Suprapubic skin (tissue), 4 donors: ENCODE measurements around the gene DNAAF9. TPM values are rescaled to one million over a fixed set of nuclear protein-coding genes. Genes with fewer than 3 reads are reported as not detected.
"Not testable (repeated sequence)": the region's sequence is repeated elsewhere in the genome, so short reads cannot be mapped to it uniquely, and the experiment has no call there.

Source experiments
- DNase-seq, 2 donors: peaks; one replicate each; pipeline ENCODE4 v3.0.0-alpha.2; 2019; ENCODE audit warnings: low spot score in 2 of 2
- H3K27ac ChIP-seq: fragments of 200-600 bp; sonication (generic); one replicate; pipeline ENCODE4 v1.5.1; 2019
- H3K27me3 ChIP-seq: fragments of 200-600 bp; sonication (generic); one replicate; pipeline ENCODE4 v1.5.1; 2019
- H3K36me3 ChIP-seq: fragments of 200-600 bp; sonication (generic); one replicate; pipeline ENCODE4 v1.5.1; 2019
- H3K4me1 ChIP-seq: fragments of 200-600 bp; sonication (generic); one replicate; pipeline ENCODE4 v1.5.1; 2019
- H3K4me3 ChIP-seq: fragments of 200-600 bp; sonication (generic); one replicate; pipeline ENCODE4 v1.5.1; 2019; ENCODE audit warnings: mild to moderate bottlenecking
- H3K9me3 ChIP-seq: fragments of 200-600 bp; sonication (generic); one replicate; pipeline ENCODE4 v1.5.1; 2019
- CTCF ChIP-seq, 2 donors: fragments of 200-600 bp in 1 of 2; fragments of 450-650 bp in 1 of 2; sonication (generic) in 1 of 2; IDR thresholded peaks; one replicate each; pipeline ENCODE4 v1.5.1; 2016 to 2019; ENCODE audit warnings: antibody characterized with exemption in 2 of 2, mild to moderate bottlenecking in 1 of 2, moderate library complexity in 1 of 2
- EP300 ChIP-seq: sonication (generic); formaldehyde crosslinking; IDR thresholded peaks from one replicate; pipeline ENCODE4 v1.6.1; 2017; ENCODE audit warnings: antibody characterized with exemption
- POLR2A ChIP-seq, 2 donors: fragments of 450-650 bp; IDR thresholded peaks; one replicate each; pipeline ENCODE4 v1.6.1; 2017; ENCODE audit warnings: antibody characterized with exemption in 2 of 2, mild to moderate bottlenecking in 2 of 2, moderate library complexity in 2 of 2
- POLR2AphosphoS5 ChIP-seq, 3 donors: sonication (generic); formaldehyde crosslinking; IDR thresholded peaks; one replicate each; pipeline ENCODE4 v1.6.1; 2017; ENCODE audit warnings: antibody characterized with exemption in 3 of 3
- WGBS: methylation state at CpG from one replicate; pipeline ENCODE4 v1.1.5; 2018; 5-methylcytosine and 5-hydroxymethylcytosine counted together
- total RNA-seq, 4 donors: library from RNA; depleted of rRNA; stranded (reverse); fragments of >200 nt; gene quantifications; one replicate each; pipeline ENCODE4 v1.1.0, GENCODE V29; 2016

The DNAAF9 gene
- total RNA-seq, 4 donors from 2014 or later = 8.0 to 20.9 (median 11.3) TPM

GRCh38 chr20:3421985-3422384 is 14.5 kb upstream of the DNAAF9 start:
- TF ChIP-seq EP300 (no peak), CTCF (IDR thresholded peaks at IDR 0.05) (no peak), POLR2AphosphoS5 (IDR thresholded peaks at IDR 0.05) (no peak), POLR2A (IDR thresholded peaks at IDR 0.05) (no peak)
- Histone ChIP-seq H3K27ac (no peak overlapping the region), H3K9me3 (no peaks in the 10 kb centered on the region), H3K4me1 (peaks cover 16% of the 10 kb centered on the region), H3K4me3 (no peak overlapping the region), H3K27me3 (no peaks in the 10 kb centered on the region), H3K36me3 (no peaks in the 10 kb centered on the region)
- DNase-seq = no peak
- WGBS = 83% methylated on average over 6 of the region's 6 CpGs

- TF ChIP-seq CTCF (IDR thresholded peaks at IDR 0.05) (no peak), POLR2AphosphoS5 (IDR thresholded peaks at IDR 0.05) (peak in 2 of 3 donors; percentile 70 to 72)
- no peaks in the 10 kb centered on the region for H3K27me3 ChIP-seq
- WGBS = 18% methylated on average over 3 of the region's 3 CpGs
- no peak overlapping the region for H3K4me3 ChIP-seq
- H3K36me3 ChIP-seq = no peaks in the 10 kb centered on the region
- peak overlapping the region; percentile 60 for H3K27ac ChIP-seq
- peaks cover 16% of the 10 kb centered on the region for H3K4me1 ChIP-seq
- DNase-seq = peak in 1 of 2 donors; percentile 78
- no peaks in the 10 kb centered on the region for H3K9me3 ChIP-seq
Observed at GRCh38 chr20:3420211-3420707, 12.8 kb upstream of the DNAAF9 start.

- H3K4me3 ChIP-seq, H3K27ac ChIP-seq, H3K27me3 ChIP-seq, DNase-seq, H3K36me3 ChIP-seq, H3K9me3 ChIP-seq: not testable (repeated sequence)
- 77% methylated on average over 1 of the region's 1 CpG for WGBS
- H3K4me1 ChIP-seq = peaks cover 16% of the 10 kb centered on the region
Observed at GRCh38 chr20:3418161-3418560, 10.7 kb upstream of the DNAAF9 start.

- H3K27ac ChIP-seq = no peak overlapping the region
- no peak for DNase-seq
- H3K36me3 ChIP-seq = no peaks in the 10 kb centered on the region
- TF ChIP-seq CTCF (IDR thresholded peaks at IDR 0.05) (no peak), EP300 (no peak)
- WGBS = 72% methylated on average over 2 of the region's 2 CpGs
- H3K27me3 ChIP-seq = no peaks in the 10 kb centered on the region
- no peaks in the 10 kb centered on the region for H3K9me3 ChIP-seq
- H3K4me1 ChIP-seq = peaks cover 1% of the 10 kb centered on the region
- H3K4me3 ChIP-seq = no peak overlapping the region
Observed at GRCh38 chr20:3414122-3414521, 6.7 kb upstream of the DNAAF9 start.

- no peaks in the 10 kb centered on the region for H3K36me3 ChIP-seq
- no peaks in the 10 kb centered on the region for H3K27me3 ChIP-seq
- no peak for DNase-seq
- H3K27ac ChIP-seq = no peak overlapping the region
- no peak overlapping the region for H3K4me3 ChIP-seq
- WGBS = 85% methylated on average over 4 of the region's 4 CpGs
- TF ChIP-seq POLR2A (IDR thresholded peaks at IDR 0.05) = no peak
- no peak for TF ChIP-seq EP300
- no peak for TF ChIP-seq POLR2AphosphoS5 (IDR thresholded peaks at IDR 0.05)
- no peak for TF ChIP-seq CTCF (IDR thresholded peaks at IDR 0.05)
- peaks cover 7% of the 10 kb centered on the region for H3K4me1 ChIP-seq
- H3K9me3 ChIP-seq = no peaks in the 10 kb centered on the region
Observed at GRCh38 chr20:3413393-3413889, 6.0 kb upstream of the DNAAF9 start.
